ENCODE results near the gene TTC6.
"Not testable (repeated sequence)": the region's sequence is repeated elsewhere in the genome, so short reads cannot be mapped to it uniquely, and the experiment has no call there.

The TTC6 gene

GRCh38 chr14:37594971-37595808 lies at the start of gene TTC6, which contains the start of gene FOXA1:
Gene TTC6 (plus strand): TSS chr14:37595629. CDS start chr14:37622065, 26,436 bp downstream.
Gene FOXA1 (minus strand): TSS chr14:37595249. CDS start chr14:37594972, 277 bp downstream.
- no peak for DNase-seq

GRCh38 chr14:37546621-37547447 lies 48.6 kb upstream of the TTC6 start:
- no peak for DNase-seq

- no peak for DNase-seq
These were observed 44.9 kb upstream of the TTC6 start for GRCh38 chr14:37550511-37550910.

- DNase-seq = no peak
These were observed 44.3 kb upstream of the TTC6 start for GRCh38 chr14:37551119-37551518.

- DNase-seq = no peak
These were observed 41.4 kb upstream of the TTC6 start for GRCh38 chr14:37553935-37554550.

- DNase-seq = not testable (repeated sequence)
These were observed 39.8 kb upstream of the TTC6 start for GRCh38 chr14:37555596-37555995.

GRCh38 chr14:37558740-37559139 lies 36.7 kb upstream of the TTC6 start:
- DNase-seq = no peak

GRCh38 chr14:37559386-37559785 lies 36.0 kb upstream of the TTC6 start:
- DNase-seq = no peak

- DNase-seq = no peak
These were observed 32.2 kb upstream of the TTC6 start for GRCh38 chr14:37563189-37563588.

- DNase-seq = no peak
These were observed 29.9 kb upstream of the TTC6 start for GRCh38 chr14:37565550-37565949.

GRCh38 chr14:37566811-37567371 lies 28.5 kb upstream of the TTC6 start:
- no peak for DNase-seq

- no peak for DNase-seq
These were observed 25.7 kb upstream of the TTC6 start for GRCh38 chr14:37569729-37570128.

- no peak for DNase-seq
These were observed 24.0 kb upstream of the TTC6 start for GRCh38 chr14:37571391-37571790.

GRCh38 chr14:37573356-37573755 lies 22.1 kb upstream of the TTC6 start:
- DNase-seq = no peak

GRCh38 chr14:37579274-37579673 lies 16.2 kb upstream of the TTC6 start:
- no peak for DNase-seq

- DNase-seq = no peak
These were observed 15.3 kb upstream of the TTC6 start for GRCh38 chr14:37580146-37580545.

GRCh38 chr14:37583358-37584210 lies 11.8 kb upstream of the TTC6 start:
- no peak for DNase-seq

- no peak for DNase-seq
These were observed 11.0 kb upstream of the TTC6 start for GRCh38 chr14:37584211-37585100.

GRCh38 chr14:37585101-37585511 lies 10.3 kb upstream of the TTC6 start:
- DNase-seq = no peak

GRCh38 chr14:37585971-37586796 lies 9.2 kb upstream of the TTC6 start:
- DNase-seq = no peak

Measured in cortex of kidney (tissue), 1 donor.